Putamen (tissue), 1 donor: ENCODE data around the gene CASP8.
"Not testable (repeated sequence)": the region's sequence is repeated elsewhere in the genome, so short reads cannot be mapped to it uniquely, and the experiment has no call there.

Source experiments
- DNase-seq: peaks from one replicate; pipeline ENCODE4 v3.0.0-alpha.2; 2016; ENCODE audit warnings: low spot score

The CASP8 gene

GRCh38 chr2:201270293-201271001, 10.1 kb downstream of the CASP8 start:
- DNase-seq: no peak

DNA sequence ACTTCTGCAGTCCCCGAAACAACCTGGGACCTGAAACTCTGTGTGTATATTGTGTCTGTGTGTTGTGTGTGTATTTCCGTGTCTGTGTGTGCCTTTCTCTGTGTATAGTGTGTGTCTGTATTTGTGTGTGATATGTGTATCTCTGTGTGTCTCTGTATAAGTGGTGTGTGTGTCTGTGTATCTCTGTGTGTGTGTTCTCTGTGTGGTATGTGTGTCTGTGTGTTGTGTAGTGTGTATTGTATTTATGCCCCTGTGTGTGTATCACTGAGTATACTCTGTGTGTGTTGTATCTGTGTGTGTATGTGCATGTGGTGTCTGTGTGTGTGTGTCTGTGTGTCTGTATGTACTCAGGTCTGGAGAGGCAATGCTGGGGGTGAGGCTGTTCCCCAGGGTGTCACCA, 11.6 kb downstream of the CASP8 start:
- DNase-seq: no peak

- no peak for DNase-seq
Measured at GRCh38 chr2:201273330-201273983, 13.1 kb downstream of the CASP8 start.

DNA sequence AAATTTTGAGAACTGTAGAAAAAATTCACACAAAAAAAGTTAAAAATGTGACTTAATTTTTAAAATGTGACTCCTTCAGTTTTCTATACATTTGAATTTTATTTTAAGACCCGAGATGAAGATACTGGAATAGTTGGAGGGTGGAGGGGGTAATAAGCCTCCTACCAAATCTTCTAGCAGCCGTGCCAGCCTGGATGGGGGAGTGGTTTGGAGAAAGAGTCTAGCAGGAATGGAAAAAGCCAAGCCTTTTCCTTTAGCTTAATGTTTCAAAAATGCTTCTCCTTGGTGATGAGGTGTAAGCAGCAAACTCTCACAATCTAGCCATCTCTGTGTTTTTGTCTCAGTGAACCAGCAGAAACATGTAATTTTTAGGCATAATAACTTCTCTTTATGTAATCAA, 14.7 kb downstream of the CASP8 start:
- DNase-seq: peak; percentile 46

GRCh38 chr2:201275990-201276389, 15.7 kb downstream of the CASP8 start:
- DNase-seq: no peak

- DNase-seq: no peak
Measured at GRCh38 chr2:201276511-201276910, 16.2 kb downstream of the CASP8 start.

DNA sequence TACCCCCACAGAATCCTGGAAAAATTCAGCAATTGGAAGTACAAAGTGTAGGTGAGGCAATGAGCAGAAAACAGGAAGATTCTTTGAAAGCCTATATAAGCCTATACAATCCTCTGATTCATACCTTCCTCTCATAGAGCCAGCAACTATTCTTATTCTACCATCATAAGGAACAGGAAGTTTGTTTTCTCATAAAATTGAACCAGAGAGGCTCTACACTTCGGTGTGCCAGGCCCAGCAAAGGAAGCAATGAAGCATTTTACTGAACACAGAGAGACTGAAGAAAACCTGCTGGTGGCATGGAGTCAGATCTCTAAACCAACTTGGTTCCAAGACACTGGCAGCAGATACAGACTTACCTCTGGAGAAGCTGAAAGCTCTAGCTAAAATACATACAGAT, 18.7 kb downstream of the CASP8 start:
- DNase-seq: no peak

GRCh38 chr2:201280191-201281040, 20.1 kb downstream of the CASP8 start:
- no peak for DNase-seq

DNA sequence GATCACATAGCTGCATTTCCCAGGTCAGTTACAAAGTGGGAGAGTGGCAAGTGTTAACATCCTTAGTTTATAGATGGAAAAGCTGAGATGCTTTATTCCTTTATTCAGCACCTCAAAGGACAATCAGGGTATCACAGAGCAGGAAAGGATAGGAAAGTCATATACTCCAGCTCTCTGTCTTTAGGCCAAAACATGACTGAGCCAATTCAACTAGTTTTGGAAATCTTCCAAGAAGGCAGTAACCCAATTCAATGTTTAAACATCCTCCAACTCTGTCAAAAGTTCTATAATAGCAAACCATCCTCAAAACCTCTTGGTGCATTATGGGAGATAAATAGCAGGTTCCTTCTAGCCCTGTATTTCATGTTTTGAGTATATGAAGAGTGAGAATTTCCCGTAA, 25.2 kb downstream of the CASP8 start:
- no peak for DNase-seq

DNA sequence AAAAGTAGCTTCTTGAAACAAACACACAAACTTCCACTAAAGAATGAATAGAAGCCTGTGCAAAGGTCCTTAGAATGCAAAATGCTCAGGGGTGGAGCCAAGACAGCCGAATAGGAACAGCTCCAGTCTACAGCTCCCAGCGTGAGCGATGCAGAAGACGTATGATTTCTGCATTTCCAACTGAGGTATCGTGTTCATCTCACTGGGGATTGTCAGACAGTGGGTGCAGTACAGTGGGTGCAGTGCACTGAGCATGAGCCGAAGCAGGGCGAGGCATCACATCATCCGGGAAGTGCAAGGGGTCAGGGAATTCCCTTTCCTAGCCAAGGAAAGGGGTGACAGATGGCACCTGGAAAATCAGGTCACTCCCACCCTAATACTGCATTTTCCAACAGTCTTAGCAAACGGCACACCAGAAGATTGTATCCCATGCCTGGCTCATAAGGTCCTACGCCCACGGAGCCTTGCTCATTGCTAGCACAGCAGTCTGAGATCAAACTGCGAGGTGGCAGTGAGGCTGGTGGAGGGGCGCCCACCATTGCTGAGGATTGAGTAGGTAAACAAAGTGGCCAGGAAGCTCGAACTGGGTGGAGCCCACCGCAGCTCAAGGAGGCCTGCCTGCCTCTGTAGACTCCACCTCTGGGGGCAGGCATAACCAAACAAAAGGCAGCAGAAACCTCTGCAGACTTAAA, 30.3 kb downstream of the CASP8 start:
- not testable (repeated sequence) for DNase-seq

DNA sequence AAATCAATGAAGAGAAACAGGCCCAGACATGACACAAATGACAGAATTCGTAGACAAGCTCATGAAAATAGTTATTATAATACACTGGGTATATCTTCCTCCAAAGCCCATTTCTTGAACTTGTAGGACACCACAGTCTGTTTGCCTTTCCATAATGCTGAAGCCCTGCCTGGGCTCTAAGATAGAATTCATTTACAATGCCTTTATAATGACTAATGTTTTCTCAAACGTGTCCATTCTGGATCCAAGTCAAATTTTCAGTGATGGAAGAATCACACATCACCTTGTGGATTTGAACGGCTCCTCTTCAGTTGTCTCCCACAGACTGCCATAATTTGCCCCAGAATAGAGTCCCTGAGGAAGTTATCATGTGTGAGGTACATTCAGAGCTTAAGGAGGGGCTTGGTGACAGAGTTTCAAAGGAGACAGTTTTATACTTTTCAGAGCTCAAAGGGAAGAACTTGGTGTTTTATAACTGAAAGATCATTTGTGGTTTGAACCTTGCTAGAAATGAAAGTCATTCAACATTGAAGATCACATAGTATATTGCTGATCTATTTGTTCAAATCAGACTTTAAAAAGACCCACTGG, 38.2 kb downstream of the CASP8 start:
- DNase-seq: no peak

GRCh38 chr2:201299929-201300328, 39.6 kb downstream of the CASP8 start:
- not testable (repeated sequence) for DNase-seq

GRCh38 chr2:201307876-201308275, 47.5 kb downstream of the CASP8 start:
- DNase-seq: no peak

GRCh38 chr2:201308914-201309313, 48.6 kb downstream of the CASP8 start:
- DNase-seq: no peak

DNA sequence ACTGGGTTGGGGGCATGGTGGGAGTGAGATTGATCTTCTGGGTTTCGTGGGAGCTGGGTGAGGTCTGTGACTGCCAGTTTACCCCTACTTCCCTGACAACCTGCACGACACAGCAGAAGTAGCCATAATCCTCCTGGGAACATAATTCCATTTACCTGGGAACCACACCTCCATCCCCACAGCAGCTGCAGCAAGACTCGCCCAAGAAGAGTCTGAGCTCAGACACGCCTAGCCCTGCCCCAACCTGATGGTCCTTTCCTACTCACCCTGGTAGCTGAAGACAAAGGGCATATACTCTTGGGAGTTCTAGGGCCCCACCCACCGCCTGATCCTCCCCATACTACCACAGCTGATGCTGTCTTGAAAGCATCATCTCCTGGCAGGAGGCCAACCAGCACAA, 53.0 kb downstream of the CASP8 start:
- DNase-seq: no peak

GRCh38 chr2:201319511-201319910, 59.2 kb downstream of the CASP8 start:
- DNase-seq: no peak

DNA sequence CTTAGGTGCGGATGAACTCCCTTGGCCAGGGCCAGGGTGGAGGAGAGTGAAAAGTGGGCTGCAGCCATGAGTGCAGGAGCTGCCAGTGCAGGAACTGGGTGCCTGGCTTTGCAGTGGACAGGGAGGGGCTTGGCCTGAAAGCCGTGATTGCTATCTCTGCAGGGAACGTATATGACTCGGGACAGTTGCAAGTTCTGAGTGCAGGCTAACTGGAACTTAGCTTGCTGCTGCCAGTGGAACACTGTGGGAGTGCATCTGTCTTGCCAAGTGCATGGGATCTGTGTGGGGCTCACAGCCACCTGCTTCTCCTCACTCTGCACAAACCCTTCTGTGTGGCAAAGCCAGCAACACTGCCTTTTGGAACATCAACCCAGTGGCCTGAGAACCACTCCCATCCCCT, 59.9 kb downstream of the CASP8 start:
- no peak for DNase-seq

GRCh38 chr2:201320701-201321100, 60.4 kb downstream of the CASP8 start:
- DNase-seq: no peak

- no peak for DNase-seq
Measured at GRCh38 chr2:201322772-201323171, 62.4 kb downstream of the CASP8 start.

GRCh38 chr2:201327678-201328077, 67.3 kb downstream of the CASP8 start:
- DNase-seq: no peak

GRCh38 chr2:201329409-201329808, 69.1 kb downstream of the CASP8 start:
- DNase-seq: no peak
